Esophagus (tissue), 2 donors: ENCODE data around the gene PHF21B. TPM values are rescaled to one million over a fixed set of nuclear protein-coding genes. Genes with fewer than 3 reads are reported as not detected.

Source experiments
- H3K27ac ChIP-seq, 2 donors: one replicate each; pipeline ENCODE4 v1.5.1; 2013; ENCODE audit warnings: low read depth in 2 of 2, mild to moderate bottlenecking in 2 of 2, inconsistent platforms in 1 of 2, low read length in 1 of 2, moderate library complexity in 1 of 2
- H3K27me3 ChIP-seq, 2 donors: one replicate each; pipeline ENCODE4 v1.6.1; 2013; ENCODE audit warnings: low read length in 2 of 2, control low read depth in 1 of 2, mild to moderate bottlenecking in 1 of 2; ENCODE audit not compliant: insufficient read depth in 2 of 2, control insufficient read depth in 1 of 2
- H3K36me3 ChIP-seq, 2 donors: one replicate each; pipeline ENCODE4 v1.6.1; 2013; ENCODE audit warnings: low read length in 1 of 2; ENCODE audit not compliant: control insufficient read depth in 2 of 2, insufficient read depth in 2 of 2
- H3K4me1 ChIP-seq, 2 donors: one replicate each; pipeline ENCODE4 v1.6.1; 2013; ENCODE audit warnings: low read length in 1 of 2; ENCODE audit not compliant: control insufficient read depth in 2 of 2, insufficient read depth in 2 of 2
- H3K4me3 ChIP-seq, 2 donors: one replicate each; pipeline ENCODE4 v1.5.1; 2013; ENCODE audit warnings: low read length in 2 of 2, mild to moderate bottlenecking in 2 of 2, low read depth in 1 of 2, moderate library complexity in 1 of 2
- H3K9me3 ChIP-seq, 2 donors: one replicate each; pipeline ENCODE4 v1.6.1; 2013; ENCODE audit warnings: mild to moderate bottlenecking in 2 of 2, low read depth in 1 of 2, low read length in 1 of 2, moderate library complexity in 1 of 2; ENCODE audit not compliant: control insufficient read depth in 2 of 2, insufficient read depth in 1 of 2
- WGBS, 2 donors: extraction: QIAGEN DNeasy Blood & Tissue Kit; methylation state at CpG; one replicate each; pipeline ENCODE4 v1.1.7; 2013; 5-methylcytosine and 5-hydroxymethylcytosine counted together
- polyA plus RNA-seq, 2 donors: library from polyadenylated mRNA; stranded (reverse); fragments of 200-250 nt; gene quantifications; one replicate each; pipeline ENCODE4 v1.2.3, GENCODE V29; 2013
- donor health status: healthy with polysubstance abuse.
- donor health status: Bipolar disorder and iron deficiency.

The PHF21B gene
- polyA plus RNA-seq, 2 donors: 0.08 to 0.25 TPM

- H3K36me3 ChIP-seq: no peaks in the 10 kb centered on the region
- H3K27ac ChIP-seq: no peak overlapping the region
- peaks cover 0 to 2% of the 10 kb centered on the region in 2 donors for H3K4me1 ChIP-seq
- H3K9me3 ChIP-seq: peaks cover 0 to 3% of the 10 kb centered on the region in 2 donors
- 76 to 79% methylated on average over 23 of the region's 23 CpGs for WGBS, 2 donors
- H3K4me3 ChIP-seq: no peak overlapping the region
- peaks cover 0 to 3% of the 10 kb centered on the region in 2 donors for H3K27me3 ChIP-seq
These were observed 66.7 kb downstream of the PHF21B start for GRCh38 chr22:44942979-44943700.

GRCh38 chr22:44942056-44942455 is 67.7 kb downstream of the PHF21B start:
- peaks cover 0 to 2% of the 10 kb centered on the region in 2 donors for H3K4me1 ChIP-seq
- WGBS, 2 donors: 70 to 72% methylated on average over 7 of the region's 7 CpGs
- H3K9me3 ChIP-seq: peaks cover 0 to 3% of the 10 kb centered on the region in 2 donors
- H3K4me3 ChIP-seq: no peak overlapping the region
- no peaks in the 10 kb centered on the region for H3K36me3 ChIP-seq
- peaks cover 0 to 3% of the 10 kb centered on the region in 2 donors for H3K27me3 ChIP-seq
- no peak overlapping the region for H3K27ac ChIP-seq

GRCh38 chr22:44941207-44941606 is 68.6 kb downstream of the PHF21B start:
- Histone ChIP-seq H3K4me1 (peaks cover 0 to 2% of the 10 kb centered on the region in 2 donors), H3K4me3 (no peak overlapping the region), H3K9me3 (peaks cover 0 to 3% of the 10 kb centered on the region in 2 donors), H3K27ac (no peak overlapping the region), H3K36me3 (no peaks in the 10 kb centered on the region), H3K27me3 (peaks cover 0 to 3% of the 10 kb centered on the region in 2 donors)
- WGBS, 2 donors: 65 to 70% methylated on average over 15 of the region's 15 CpGs

- 60 to 64% methylated on average over 11 of the region's 11 CpGs for WGBS, 2 donors
- H3K36me3 ChIP-seq: no peaks in the 10 kb centered on the region
- peaks cover 0 to 3% of the 10 kb centered on the region in 2 donors for H3K9me3 ChIP-seq
- H3K27me3 ChIP-seq: no peaks in the 10 kb centered on the region
- H3K27ac ChIP-seq: no peak overlapping the region
- no peak overlapping the region for H3K4me3 ChIP-seq
- peaks cover 0 to 2% of the 10 kb centered on the region in 2 donors for H3K4me1 ChIP-seq
These were observed 69.7 kb downstream of the PHF21B start for GRCh38 chr22:44940130-44940529.

GRCh38 chr22:44939451-44939850 is 70.4 kb downstream of the PHF21B start:
- Histone ChIP-seq H3K4me1 (peaks cover 0 to 2% of the 10 kb centered on the region in 2 donors), H3K27ac (no peak overlapping the region), H3K27me3 (no peaks in the 10 kb centered on the region), H3K36me3 (no peaks in the 10 kb centered on the region), H3K4me3 (no peak overlapping the region), H3K9me3 (peaks cover 0 to 3% of the 10 kb centered on the region in 2 donors)
- 63 to 76% methylated on average over 11 of the region's 11 CpGs for WGBS, 2 donors

GRCh38 chr22:44938886-44939285 is 70.9 kb downstream of the PHF21B start:
- no peak overlapping the region for H3K27ac ChIP-seq
- H3K36me3 ChIP-seq: no peaks in the 10 kb centered on the region
- H3K4me1 ChIP-seq: peaks cover 0 to 2% of the 10 kb centered on the region in 2 donors
- no peaks in the 10 kb centered on the region for H3K27me3 ChIP-seq
- peaks cover 0 to 3% of the 10 kb centered on the region in 2 donors for H3K9me3 ChIP-seq
- no peak overlapping the region for H3K4me3 ChIP-seq
- WGBS, 2 donors: 70% methylated on average over 14 of the region's 14 CpGs

GRCh38 chr22:44937216-44937615 is 72.6 kb downstream of the PHF21B start:
- H3K4me1 ChIP-seq: no peaks in the 10 kb centered on the region
- no peaks in the 10 kb centered on the region for H3K27me3 ChIP-seq
- no peak overlapping the region for H3K4me3 ChIP-seq
- H3K36me3 ChIP-seq: no peaks in the 10 kb centered on the region
- H3K27ac ChIP-seq: no peak overlapping the region
- WGBS, 2 donors: 77% methylated on average over 8 of the region's 8 CpGs
- H3K9me3 ChIP-seq: no peaks in the 10 kb centered on the region

GRCh38 chr22:44936201-44936600 is 73.6 kb downstream of the PHF21B start:
- Histone ChIP-seq H3K27me3 (no peaks in the 10 kb centered on the region), H3K4me1 (no peaks in the 10 kb centered on the region), H3K4me3 (no peak overlapping the region), H3K36me3 (no peaks in the 10 kb centered on the region), H3K27ac (no peak overlapping the region), H3K9me3 (no peaks in the 10 kb centered on the region)
- 86% methylated on average over 16 of the region's 16 CpGs for WGBS, 2 donors

- H3K9me3 ChIP-seq: no peaks in the 10 kb centered on the region
- H3K27ac ChIP-seq: no peak overlapping the region
- no peaks in the 10 kb centered on the region for H3K36me3 ChIP-seq
- H3K4me3 ChIP-seq: no peak overlapping the region
- no peaks in the 10 kb centered on the region for H3K4me1 ChIP-seq
- no peaks in the 10 kb centered on the region for H3K27me3 ChIP-seq
- WGBS, 2 donors: 79 to 86% methylated on average over 11 of the region's 11 CpGs
These were observed 74.1 kb downstream of the PHF21B start for GRCh38 chr22:44935724-44936123.

- WGBS, 2 donors: 53 to 79% methylated on average over 6 of the region's 6 CpGs
- Histone ChIP-seq H3K4me1 (no peaks in the 10 kb centered on the region), H3K9me3 (no peaks in the 10 kb centered on the region), H3K27ac (no peak overlapping the region), H3K27me3 (no peaks in the 10 kb centered on the region), H3K36me3 (no peaks in the 10 kb centered on the region), H3K4me3 (no peak overlapping the region)
These were observed 75.4 kb downstream of the PHF21B start for GRCh38 chr22:44934454-44934735.
